HCEC 1CT (cell line): ENCODE results near the gene TIGAR.

Experiments used
- DNase-seq: peaks from one replicate; pipeline ENCODE4 v3.0.0-alpha.2; 2017

The TIGAR gene

DNA sequence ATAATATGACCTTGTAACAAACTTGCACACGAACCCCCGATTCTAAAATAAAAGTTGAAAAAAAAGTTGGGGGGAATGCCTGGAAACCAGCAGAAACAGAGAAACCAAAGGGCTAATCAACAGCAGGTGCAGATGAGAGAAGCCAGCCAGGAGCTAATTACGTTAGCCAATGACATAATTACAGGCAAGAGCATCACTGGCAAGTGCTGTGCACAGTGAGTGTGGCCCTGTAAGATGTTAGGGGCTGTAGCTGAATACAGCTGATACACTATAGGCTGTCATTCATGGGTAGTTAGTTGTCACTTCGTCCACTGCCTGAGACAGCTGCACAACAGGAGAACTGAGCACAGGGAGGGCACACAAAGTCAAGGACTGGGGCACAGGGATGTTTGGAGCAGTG, 65.8 kb downstream of the TIGAR start:
- DNase-seq = no peak

GRCh38 chr12:4387607-4388006, 66.6 kb downstream of the TIGAR start:
- DNase-seq = no peak

- no peak for DNase-seq
These were observed 67.0 kb downstream of the TIGAR start for GRCh38 chr12:4388032-4388431.

- no peak for DNase-seq
These were observed 67.6 kb downstream of the TIGAR start for GRCh38 chr12:4388662-4389061.

- DNase-seq = no peak
These were observed 71.3 kb downstream of the TIGAR start for GRCh38 chr12:4392223-4392742.

GRCh38 chr12:4393211-4393610, 72.2 kb downstream of the TIGAR start:
- DNase-seq = no peak

DNA sequence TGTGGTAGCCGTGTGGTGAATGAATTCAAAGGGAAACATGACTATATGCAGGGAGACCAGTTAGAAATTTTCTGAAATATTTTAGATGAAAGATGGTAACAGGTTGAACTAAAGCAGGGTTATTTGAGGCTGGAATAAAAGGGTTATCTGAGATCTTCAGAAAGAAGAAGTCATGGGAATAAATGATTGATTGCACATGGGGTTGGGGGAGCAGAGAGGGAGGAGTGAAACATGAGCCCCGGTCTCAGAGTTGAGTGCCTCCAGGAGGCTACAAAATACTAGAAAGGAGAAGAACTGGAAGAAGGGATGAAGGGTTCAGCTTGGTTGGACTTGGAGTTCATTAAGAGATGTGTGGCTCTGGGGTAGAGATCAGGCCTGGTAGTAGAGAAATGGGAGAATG, 74.8 kb downstream of the TIGAR start:
- no peak for DNase-seq

- DNase-seq = no peak
These were observed 80.1 kb downstream of the TIGAR start for GRCh38 chr12:4401117-4401516.

DNA sequence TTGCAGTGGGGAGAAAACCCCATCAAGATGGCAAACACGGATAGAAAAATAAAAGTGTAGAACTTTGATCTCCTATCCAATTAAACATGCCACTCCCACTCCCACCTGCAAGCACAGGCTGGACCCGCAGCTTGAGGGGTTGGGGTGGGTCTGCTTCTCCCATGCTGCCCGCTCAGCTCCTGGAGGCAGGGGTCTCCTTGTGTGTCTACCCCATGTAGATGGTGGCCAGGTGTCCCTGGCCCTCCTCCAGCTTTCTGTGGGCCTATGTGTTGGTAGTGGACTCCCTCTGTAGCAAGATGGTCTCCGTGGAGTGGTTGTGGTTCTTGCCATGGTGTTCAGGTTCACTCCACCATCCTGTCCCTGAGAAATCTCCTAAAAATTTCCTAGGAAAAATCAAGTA, 82.0 kb downstream of the TIGAR start:
- no peak for DNase-seq
